ENCODE results near the gene ERGIC2. TPM values are rescaled to one million over a fixed set of nuclear protein-coding genes. Genes with fewer than 3 reads are reported as not detected.

Gene ERGIC2
- total and polyA plus RNA-seq, 2 of the 13 experiments (the other 11 are each of a cell fraction or from before 2014, with no cell fraction given) = 32.6 to 73.5 TPM

DNA sequence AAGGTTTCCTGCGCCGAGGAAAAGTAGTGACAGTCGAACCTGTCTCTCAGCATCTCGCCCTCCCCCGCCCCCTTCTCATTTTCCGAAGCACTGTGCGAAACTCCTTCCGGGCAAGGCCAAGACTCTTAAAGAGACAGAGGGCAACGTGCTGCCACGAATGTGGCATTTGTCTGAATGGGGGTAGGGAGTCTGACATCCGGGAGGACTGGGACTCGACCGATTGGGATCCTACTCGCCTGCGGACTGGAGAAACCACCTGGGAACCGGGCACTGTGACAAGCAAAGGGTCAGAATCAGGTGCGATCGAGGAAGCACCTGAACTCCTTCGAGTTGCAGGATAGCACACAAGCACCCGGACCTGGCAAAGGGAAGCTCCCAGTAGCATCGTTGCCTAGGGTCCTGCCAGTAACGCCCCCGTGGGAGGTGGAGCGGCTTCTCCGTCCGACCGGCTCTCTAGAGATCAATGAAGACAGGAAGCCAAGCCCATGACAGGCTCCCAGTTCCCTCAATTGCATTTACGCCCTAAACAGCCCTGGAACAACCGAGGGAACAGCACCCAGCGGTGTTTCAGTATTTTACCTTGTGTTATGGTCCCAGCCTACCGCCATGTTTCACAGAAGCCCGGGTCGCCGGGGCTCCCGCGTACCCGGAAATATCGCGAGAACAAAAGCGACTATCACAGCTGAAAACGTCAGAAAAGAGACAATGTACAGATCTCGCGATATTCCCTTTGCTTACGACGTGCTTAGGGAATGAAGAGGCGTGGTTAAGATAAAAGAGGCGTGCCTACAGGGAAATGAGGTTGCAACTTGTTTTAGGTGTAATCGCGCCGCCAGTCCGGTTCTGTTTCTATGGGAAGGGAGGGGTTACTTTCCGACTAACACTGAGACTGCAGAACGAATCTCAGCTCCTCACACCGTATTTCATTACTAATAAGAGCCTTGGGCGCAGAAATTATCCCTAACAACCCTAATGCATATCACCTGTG is at the start of gene ERGIC2 (continued):
- TF ChIP-seq GMEB1 (CRISPR knock-in tag; IDR thresholded peaks at IDR 0.05; ENCODE audit: borderline replicate concordance) = peak; percentile 47; the same call in 1 of the 2 replicates
- TF ChIP-seq ZSCAN9 (CRISPR knock-in tag; IDR thresholded peaks at IDR 0.05; ENCODE audit: borderline replicate concordance) = no peak
- no peak for TF ChIP-seq NCOA5 (CRISPR knock-in tag; IDR thresholded peaks at IDR 0.05)
- TF ChIP-seq KLF16 (CRISPR knock-in tag; IDR thresholded peaks at IDR 0.05) = peak in 1 of 2 experiments; percentile 70; a peak in 2 of 4 replicates
- TF ChIP-seq, protein P1, sequence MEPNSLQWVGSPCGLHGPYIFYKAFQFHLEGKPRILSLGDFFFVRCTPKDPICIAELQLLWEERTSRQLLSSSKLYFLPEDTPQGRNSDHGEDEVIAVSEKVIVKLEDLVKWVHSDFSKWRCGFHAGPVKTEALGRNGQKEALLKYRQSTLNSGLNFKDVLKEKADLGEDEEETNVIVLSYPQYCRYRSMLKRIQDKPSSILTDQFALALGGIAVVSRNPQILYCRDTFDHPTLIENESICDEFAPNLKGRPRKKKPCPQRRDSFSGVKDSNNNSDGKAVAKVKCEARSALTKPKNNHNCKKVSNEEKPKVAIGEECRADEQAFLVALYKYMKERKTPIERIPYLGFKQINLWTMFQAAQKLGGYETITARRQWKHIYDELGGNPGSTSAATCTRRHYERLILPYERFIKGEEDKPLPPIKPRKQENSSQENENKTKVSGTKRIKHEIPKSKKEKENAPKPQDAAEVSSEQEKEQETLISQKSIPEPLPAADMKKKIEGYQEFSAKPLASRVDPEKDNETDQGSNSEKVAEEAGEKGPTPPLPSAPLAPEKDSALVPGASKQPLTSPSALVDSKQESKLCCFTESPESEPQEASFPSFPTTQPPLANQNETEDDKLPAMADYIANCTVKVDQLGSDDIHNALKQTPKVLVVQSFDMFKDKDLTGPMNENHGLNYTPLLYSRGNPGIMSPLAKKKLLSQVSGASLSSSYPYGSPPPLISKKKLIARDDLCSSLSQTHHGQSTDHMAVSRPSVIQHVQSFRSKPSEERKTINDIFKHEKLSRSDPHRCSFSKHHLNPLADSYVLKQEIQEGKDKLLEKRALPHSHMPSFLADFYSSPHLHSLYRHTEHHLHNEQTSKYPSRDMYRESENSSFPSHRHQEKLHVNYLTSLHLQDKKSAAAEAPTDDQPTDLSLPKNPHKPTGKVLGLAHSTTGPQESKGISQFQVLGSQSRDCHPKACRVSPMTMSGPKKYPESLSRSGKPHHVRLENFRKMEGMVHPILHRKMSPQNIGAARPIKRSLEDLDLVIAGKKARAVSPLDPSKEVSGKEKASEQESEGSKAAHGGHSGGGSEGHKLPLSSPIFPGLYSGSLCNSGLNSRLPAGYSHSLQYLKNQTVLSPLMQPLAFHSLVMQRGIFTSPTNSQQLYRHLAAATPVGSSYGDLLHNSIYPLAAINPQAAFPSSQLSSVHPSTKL (CRISPR knock-in tag; IDR thresholded peaks at IDR 0.05) = peak; percentile 57; the same call in 1 of the 2 replicates
- peak; percentile 80 for TF ChIP-seq TAF1 (CRISPR knock-in tag; IDR thresholded peaks at IDR 0.05)
- peak; percentile 70 for TF ChIP-seq MEF2D (CRISPR knock-in tag; IDR thresholded peaks at IDR 0.05)
- peak; percentile 44; the same call in 1 of the 2 replicates for TF ChIP-seq TBX2 (CRISPR knock-in tag; IDR thresholded peaks at IDR 0.05; ENCODE audit: borderline replicate concordance)
- TF ChIP-seq MIXL1 (CRISPR knock-in tag; IDR thresholded peaks at IDR 0.05) = no peak
- no peak for TF ChIP-seq SRSF4 (IDR thresholded peaks at IDR 0.05; ENCODE audit: low read depth, low read length, poor library complexity, severe bottlenecking)
- TF ChIP-seq, protein P2, sequence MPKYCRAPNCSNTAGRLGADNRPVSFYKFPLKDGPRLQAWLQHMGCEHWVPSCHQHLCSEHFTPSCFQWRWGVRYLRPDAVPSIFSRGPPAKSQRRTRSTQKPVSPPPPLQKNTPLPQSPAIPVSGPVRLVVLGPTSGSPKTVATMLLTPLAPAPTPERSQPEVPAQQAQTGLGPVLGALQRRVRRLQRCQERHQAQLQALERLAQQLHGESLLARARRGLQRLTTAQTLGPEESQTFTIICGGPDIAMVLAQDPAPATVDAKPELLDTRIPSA (CRISPR knock-in tag; IDR thresholded peaks at IDR 0.05; ENCODE audit: borderline replicate concordance) = no peak
- TF ChIP-seq, protein P3, sequence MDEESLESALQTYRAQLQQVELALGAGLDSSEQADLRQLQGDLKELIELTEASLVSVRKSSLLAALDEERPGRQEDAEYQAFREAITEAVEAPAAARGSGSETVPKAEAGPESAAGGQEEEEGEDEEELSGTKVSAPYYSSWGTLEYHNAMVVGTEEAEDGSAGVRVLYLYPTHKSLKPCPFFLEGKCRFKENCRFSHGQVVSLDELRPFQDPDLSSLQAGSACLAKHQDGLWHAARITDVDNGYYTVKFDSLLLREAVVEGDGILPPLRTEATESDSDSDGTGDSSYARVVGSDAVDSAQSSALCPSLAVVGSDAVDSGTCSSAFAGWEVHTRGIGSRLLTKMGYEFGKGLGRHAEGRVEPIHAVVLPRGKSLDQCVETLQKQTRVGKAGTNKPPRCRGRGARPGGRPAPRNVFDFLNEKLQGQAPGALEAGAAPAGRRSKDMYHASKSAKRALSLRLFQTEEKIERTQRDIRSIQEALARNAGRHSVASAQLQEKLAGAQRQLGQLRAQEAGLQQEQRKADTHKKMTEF (CRISPR knock-in tag; IDR thresholded peaks at IDR 0.05) = peak; percentile 39; the same call in 1 of the 2 replicates
- TF ChIP-seq GFI1 (CRISPR knock-in tag; IDR thresholded peaks at IDR 0.05; ENCODE audit: borderline replicate concordance) = peak; percentile 42; the same call in 1 of the 2 replicates
- TF ChIP-seq UBTF (CRISPR knock-in tag; IDR thresholded peaks at IDR 0.05) = 0 out of 2 replicates have a peak, but pooled peaks have one; percentile 27
- TF ChIP-seq MXD1 (CRISPR knock-in tag; IDR thresholded peaks at IDR 0.05) = peak; percentile 48; the same call in 1 of the 2 replicates
- TF ChIP-seq ONECUT2 (CRISPR knock-in tag; IDR thresholded peaks at IDR 0.05) = no peak
- peak; percentile 41; the same call in 1 of the 2 replicates for TF ChIP-seq SALL1 (CRISPR knock-in tag; IDR thresholded peaks at IDR 0.05)

Data from HepG2 (cell line).